HG02798 (cell line): ENCODE data around the gene HEBP1.
"Not testable (repeated sequence)": the region's sequence is repeated elsewhere in the genome, so short reads cannot be mapped to it uniquely, and the experiment has no call there.

Experiments used
- ATAC-seq: cut with Tn5 transposase; IDR thresholded peaks from one replicate; pipeline ENCODE4 v1.9.1; 2021; ENCODE audit warnings: mild to moderate bottlenecking; ENCODE audit not compliant: unreplicated experiment, poor library complexity

Gene HEBP1, protein sequence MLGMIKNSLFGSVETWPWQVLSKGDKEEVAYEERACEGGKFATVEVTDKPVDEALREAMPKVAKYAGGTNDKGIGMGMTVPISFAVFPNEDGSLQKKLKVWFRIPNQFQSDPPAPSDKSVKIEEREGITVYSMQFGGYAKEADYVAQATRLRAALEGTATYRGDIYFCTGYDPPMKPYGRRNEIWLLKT

DNA sequence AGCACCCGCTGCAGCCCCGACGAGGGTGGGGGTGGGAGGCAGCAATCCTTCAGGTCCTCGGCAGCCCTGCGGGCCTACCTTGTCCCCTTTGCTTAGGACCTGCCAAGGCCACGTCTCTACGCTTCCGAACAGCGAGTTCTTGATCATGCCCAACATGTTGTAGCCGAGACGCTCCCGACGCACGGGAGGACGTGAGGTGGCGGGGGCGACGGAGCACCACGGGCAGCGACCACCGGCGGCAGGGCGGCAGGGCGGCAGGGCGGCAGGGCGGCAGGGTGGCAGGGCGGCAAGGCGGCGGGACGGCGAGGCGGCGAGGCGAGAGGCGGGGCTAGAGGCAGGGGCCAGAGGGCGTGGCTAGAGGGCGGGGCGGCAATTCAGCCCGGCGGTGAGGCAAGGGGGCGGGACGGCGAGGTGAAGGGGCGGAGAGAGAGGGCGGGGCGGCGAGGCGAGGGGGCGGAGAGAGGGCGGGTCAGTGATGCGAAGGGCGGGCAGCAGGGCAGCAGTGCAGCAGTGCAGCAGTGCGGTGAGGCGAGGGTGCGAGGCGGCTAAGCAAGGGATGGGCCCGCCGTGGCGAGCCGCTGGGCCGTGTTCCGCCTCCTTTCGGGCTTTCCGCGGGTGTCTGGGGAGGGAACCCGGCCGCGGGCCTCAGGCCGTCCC, at the start of gene HEBP1:
HEBP1 (minus strand) TSS at position 307 of the 657 bp plus-strand sequence; CDS start at position 156, 151 bp downstream.
- peak; percentile 89 for ATAC-seq

DNA sequence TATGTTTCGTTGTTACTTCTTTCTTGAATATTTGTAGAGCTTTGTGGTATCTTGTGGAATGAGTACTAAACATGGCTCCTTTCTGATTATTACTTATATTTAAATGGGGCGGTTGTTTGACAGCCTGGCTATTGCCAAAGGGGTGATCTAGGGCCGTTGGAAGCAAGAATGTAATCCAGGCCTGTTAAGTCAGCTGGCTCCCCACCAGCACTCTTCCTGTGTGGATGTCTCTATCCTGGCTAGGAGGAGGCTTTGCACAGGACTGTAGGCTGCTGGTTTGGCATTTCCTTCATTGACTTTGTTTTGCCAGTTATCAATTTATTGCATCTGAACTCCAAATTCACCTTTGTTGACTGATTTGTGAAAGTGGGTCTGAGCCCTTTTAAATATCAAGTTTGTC, 49.8 kb upstream of the HEBP1 start:
- ATAC-seq: no peak

DNA sequence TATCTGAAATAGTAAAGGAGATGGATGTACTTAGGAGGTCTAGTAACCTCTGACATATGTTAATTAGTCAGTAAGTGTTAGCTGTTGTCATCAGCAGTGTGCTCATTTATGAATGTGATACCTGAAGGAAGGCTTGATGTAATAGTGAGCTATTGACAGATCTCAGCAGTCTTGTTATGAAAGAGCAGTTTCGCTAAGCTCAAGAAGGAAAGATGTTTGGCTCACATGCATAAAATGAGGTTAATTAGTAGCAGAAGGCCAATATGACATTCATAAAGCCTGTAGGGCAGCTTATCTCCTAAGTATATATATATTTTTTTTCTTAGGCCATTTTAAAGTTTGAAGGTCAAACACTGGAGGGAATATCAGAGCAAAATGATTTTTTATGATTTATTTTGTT, 46.9 kb upstream of the HEBP1 start:
- no peak for ATAC-seq

DNA sequence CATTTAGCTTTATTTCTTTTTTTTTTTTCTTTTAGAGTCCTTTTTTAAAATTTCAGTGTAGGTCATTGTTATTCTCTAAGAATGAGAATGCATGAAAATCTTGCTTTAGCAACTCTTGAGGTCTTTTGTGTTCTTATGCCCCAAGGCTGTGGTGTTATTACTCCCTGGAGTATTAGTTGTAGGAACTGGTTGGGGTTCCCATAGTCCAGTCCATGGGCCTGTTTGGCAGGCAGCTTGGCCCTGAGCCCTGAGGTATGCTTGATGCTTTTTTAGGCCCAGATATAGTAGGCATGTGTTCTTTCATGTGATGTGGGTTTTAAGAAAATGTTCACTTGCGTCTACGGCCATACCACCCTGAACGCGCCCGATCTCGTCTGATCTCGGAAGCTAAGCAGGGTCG, 45.8 kb upstream of the HEBP1 start:
- no peak for ATAC-seq

DNA sequence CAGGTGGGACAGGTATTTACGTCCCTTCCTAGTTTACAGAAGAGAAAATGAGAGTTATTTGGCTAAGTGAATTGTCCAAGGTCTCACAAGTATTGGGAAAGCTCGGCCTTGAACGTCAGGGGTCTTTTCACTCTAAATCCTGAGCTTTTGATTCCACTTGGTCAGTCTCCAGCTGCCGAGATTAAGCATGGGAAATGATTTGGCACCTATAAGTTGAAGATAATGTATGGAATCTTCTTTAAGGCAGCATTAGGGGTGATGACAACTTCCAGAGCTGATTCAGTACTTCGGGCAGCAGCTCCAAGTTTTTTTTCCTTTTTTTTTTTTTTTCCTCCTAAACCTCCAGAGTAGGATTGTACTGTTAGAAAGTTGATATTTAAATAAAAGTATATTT, 44.8 kb upstream of the HEBP1 start:
- no peak for ATAC-seq

DNA sequence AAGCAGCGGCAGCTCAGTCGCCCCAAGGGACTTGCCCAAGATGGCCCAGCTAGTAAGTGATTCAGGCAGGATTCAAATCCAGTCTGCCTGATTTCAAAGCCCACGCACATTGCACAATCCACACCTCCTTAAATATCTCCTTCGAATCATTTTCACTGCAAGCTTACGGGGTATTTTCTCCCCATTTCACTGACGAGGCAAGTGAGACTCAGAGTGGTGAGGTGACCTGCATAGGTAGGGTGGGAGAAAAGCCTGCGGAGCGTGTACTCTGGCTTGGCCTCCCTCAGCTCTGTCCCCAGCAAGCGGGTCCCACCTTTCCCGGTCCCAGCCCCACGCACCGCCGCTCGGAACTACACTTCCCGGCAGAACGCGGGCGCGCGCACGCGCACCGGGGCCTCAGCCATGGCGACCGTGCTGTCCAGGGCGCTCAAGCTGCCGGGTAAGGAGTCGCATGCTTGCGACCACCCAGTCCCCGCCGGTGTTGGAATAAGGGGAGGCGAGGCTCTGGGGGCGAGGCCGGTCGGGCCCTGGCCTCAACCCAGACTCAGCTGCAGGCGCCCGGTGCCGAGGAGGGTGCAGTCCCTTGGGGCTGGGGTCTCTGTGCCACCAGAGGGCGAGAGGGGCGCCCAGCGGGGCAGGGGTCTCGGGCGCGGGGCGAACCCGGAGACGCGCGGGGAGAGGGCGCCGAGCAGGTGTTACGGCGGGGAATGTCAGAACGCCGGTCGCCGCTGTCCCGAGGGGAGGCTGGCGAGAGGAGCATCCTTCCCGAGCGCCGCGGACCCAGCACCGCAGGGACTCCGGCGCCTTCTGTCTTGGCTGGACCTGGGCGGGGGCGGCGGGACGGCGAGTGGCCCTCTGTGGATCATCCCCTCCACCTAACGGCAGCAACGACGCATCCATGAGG, 44.2 kb upstream of the HEBP1 start, which contains the start of gene FAM234B:
FAM234B (plus strand) TSS at position 380 of the 904 bp plus-strand sequence; CDS start at position 403, 23 bp downstream.
- peak; percentile 94 for ATAC-seq

DNA sequence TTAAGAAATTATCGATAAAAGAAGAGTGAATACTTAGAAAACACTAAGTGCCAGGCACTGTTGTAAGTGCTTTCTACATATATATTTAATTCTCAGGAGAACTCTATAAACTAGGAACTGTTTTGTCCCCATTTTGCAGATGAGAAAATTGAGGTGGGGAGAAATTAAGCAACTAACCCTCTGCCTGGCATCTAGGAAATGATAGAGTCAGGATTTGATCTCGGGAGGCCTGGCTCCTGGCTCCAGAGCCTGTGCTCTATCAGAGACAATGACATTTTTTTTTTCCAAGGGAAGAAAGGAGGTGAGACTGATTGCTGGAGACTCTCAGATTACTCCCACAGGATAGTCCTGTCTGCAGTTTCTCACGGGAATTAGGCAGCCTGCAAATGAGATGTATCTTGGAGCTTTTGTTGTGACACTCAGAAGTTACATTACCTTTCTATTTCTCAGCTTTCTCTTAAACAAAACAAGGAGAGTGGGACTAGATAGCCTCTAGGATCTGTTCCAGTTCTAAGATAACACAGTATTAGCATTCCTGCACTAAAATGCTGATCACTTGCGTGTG, 42.7 kb upstream of the HEBP1 start:
- no peak for ATAC-seq

DNA sequence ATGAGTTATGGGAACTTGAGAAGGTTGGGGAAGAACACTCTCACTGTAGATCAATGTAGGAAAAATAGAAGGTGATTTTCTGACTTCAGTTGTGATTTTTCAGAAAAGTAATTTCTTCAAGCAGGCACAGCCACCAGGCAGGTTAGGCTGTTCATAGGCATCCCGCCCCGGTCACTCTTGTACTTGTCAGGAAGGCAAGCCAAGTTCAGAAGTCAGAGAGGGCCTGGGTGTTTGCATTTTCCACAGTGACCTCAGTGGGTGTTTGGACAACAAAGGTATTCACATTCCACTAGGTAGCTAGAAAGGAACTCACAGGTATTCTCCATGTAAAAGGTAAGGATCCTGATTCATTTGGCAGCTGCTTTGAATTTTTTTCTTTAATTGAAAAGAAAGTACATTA, 41.2 kb upstream of the HEBP1 start:
- ATAC-seq: no peak

DNA sequence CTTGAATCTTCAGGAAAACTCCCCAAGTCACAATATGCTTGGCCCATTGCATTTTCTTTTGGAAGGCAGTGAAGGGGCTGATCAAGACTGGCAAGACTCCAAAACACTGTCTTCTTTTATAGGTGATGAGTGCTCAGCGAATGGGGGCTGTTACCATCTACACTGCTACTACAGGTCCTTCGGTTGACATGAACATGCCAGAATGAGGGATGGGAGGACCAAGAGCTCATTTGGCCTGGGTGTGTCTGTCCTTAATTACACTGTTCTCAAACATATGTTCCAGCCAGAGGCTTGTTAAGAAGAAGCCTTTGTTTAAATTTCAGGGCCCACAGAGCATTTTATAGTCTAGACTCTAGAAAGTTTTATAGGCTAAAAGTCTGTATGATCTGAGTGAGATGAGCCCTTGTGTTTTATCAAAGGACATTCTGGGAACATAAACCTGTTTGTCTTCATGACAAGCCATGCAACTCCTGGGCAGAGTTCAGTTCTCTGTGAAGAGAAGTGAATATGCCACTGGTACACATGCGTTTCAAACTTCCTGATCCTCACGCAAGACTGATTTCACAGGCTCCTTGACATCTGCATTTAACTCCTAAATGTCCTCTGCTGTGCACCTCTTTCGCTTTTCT, 39.4 kb upstream of the HEBP1 start:
- ATAC-seq: no peak

DNA sequence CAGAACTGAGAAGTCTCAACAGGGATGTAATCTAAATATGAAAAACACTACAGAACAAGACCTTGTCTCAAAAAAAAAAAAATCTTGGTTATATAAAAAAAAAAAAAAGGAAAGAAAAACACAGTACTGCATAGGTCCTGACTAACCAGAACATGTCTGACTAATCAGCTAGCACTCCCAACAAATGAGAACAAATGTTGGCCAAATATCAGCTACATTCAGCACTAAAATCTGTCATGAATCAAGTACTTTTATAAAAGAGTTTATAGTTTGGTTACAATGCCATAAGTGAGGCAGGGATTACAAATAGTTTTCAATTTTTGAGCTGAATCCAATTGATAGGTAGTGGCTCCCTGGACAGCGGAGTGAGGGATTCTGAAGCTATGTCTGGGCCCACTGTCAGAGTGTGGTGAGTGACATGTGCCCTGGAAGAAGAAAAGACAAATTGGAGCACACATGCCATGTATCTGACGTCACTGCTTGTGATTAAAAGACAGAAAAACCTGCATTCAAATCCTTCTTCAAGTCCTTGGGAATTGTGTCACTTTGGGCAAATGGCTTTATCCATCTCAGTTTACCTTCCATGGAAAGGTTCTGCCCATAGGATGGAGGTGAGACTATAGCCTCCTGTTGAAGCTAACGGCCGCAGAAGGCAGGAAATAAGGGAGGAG, 38.6 kb upstream of the HEBP1 start:
- no peak for ATAC-seq

DNA sequence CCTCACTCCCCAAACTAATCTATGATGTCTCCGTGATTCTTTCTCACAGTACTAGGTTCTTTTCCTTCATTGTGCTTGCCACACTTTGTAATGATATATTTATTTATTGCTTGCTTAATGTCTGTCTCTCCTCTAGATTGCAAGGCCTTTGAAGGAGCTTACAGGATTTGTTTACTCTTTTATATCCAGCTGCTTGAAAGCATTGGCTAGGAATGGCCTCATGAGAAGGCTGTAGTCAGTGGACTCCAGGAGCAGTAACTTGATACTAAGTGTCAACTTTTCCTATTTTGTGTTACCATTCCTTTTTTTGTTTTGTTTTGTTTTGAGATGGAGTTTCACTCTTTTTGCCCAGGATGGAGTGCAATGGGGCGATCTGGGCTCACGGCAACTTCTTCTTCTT, 36.8 kb upstream of the HEBP1 start:
- no peak for ATAC-seq

DNA sequence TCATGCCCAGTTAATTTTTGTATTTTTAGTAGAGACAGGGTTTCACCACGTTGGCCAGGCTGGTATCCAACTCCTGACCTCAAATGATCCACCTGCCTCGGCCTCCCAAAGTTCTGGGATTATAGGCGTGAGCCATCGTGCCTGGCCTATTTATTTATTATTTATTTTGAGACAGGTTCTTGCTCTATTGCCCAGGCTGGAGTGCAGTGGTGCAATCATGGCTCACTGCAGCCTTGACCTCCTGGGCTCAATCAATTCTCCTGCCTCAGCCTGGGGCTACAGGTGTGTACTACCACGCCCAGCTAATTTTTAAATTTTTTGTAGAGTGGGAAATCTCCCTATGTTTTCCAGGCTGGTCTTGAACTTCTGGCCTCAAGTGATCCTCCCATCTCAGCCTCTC, 35.3 kb upstream of the HEBP1 start:
- ATAC-seq: not testable (repeated sequence)

DNA sequence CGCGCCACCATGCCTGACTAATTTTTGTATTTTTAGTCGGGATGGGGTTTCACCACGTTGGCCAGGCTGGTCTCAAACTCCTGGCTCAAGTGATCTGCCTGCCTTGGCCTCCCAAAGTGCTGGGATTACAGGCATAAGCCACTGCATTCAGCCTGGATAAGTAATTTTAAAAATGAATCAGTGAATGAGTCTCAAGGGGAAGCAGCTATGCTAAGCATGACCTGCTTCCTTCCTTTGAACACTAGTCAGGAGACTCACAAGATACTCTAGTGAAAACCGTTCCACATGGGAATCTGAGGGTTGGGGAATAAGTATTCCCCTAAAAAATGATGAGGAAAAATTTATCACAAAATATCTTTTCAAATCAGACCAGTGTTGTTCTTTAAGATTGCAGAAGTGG, 33.4 kb upstream of the HEBP1 start:
- ATAC-seq: no peak

DNA sequence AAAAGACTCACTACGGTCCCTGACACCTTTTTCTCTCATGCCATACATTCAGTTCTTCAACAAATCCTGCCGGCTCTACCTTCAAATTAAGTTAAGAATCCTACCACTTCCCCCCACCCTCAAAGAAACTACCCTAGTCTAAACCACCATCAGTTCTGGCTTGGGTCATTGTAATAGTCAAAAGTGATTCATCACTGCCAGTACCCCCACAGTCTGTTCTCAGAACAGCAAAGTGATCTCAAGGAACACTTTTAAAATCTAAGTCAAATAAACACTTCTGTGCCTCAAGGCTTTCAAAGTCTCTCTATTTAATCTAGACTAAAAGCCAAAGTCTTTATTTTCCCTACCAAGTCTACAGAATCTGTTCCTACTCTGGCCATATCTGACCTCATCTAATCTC, 32.1 kb upstream of the HEBP1 start:
- ATAC-seq: no peak

DNA sequence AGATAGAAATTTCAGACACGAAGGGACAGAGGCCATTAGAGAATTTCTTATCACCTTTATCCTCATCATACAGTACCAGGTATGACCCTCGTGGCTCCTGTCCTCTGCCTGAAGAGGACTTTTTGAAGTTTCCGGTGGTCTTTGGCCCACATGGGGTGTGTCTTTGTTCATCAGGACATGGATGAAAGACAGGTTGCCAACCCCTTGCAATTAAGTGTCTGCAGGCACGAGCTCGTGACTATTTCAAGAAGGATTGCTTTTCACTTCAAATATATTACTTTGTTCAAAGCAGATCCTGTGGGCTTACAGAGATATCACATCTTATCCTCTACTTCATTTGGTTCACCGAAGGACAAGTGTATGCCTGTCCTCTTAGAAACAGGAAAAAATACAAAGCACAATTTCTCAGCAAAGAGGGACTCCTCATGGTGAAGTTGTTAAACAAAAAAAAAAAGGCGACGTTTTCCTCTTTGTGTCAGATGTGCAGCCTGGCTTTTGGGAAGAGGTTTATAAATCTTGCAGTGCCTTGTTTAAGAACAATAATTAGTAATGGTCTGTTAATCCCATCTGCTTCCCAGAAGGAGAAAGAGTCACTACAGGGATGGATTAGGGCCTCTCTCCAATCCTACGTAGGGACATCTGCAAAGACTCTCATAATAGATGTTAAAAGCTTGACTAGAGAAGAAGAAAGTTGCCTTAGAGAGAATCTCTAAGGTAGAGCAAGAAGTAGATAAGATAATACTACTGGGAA, 30.7 kb upstream of the HEBP1 start:
- ATAC-seq: no peak

DNA sequence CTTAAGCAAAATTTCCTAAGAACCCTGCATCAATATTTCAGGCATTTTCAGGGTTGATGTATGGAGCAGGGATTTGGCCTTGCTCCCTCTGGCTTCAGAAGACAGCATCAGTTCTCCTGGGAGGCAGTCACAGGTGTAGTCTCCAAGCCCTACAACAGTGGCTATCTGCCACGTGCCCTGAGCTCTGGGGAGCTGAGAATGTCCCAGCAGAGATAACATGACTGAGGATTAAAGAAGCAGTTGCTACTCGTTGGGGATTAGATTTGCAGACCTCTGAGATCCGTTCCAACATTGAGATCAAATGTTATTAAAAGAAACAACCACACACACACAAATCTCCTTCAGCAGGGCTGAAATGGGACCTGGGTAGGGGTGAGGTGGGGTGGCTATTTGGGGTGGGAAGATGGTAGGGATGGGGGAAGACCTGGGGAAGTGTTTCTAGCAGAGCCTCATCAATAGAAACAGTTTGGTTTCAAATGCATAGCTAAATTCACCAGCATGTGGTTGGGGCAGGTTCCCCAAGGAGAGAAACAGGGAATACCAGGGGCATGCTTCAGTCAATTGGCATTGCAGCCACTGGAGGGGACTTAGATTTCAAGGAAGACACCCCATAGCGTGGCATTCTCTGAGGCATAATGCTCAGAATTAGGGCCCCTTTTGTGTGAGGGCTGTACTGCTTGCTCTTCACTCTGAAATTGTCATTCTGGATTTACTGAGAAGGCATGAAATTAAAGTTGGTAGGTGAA, 28.9 kb upstream of the HEBP1 start:
- no peak for ATAC-seq

DNA sequence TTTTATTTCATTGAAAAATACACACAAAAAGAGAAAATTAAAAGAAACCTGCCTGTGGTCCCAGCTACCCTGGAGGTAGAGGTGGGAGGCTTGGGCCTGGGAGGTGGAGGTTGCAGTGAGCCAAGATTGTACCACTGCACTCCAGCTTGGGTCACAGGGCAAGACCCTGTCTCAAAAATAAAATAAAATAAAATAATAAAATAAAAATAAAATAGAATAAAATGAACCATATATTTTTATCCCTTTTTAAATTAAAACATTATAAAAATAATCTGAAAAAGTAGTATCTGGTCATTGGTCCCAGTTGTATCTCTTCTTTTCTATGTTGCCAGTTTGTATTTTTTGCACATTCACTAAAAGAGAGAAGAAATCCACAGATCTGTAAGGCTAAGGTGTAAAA, 27.4 kb upstream of the HEBP1 start:
- ATAC-seq: no peak

DNA sequence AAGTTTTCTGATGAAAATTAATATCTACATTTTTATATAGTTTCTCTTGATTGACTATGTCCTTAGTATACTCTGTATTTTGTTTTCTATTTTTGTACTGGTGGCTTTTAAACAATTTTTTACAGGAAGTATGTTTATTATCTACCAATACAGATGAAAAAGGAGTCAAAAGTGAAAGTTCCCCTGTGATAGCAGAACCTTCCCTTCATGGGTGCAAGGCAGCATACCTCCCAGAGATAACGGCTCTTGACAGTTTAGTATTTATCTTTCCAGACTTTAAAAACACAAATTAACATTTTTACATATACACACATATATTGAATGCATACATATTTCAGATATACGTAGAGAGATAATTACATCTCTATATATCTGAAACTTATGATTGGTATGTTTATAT, 27.0 kb upstream of the HEBP1 start:
- ATAC-seq: no peak

DNA sequence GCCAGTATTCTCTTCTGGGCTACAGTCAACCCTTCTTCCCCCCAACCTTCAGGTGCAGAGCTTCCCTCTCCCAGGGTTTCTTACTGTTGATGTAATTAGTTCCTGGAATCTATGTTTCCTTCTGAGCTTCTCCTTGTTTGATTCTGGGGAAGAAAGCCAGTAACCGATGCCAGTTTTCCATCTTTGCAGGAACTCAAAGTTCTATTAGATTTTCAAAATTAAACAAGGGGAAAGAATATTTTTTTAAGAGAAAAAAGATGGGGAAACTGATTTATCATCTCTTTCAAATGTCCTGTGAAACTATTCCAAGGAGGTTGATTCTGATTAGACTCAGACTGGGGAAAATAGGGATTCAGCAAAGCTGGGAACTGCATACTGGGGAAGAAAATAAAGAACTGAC, 26.2 kb upstream of the HEBP1 start:
- ATAC-seq: no peak
